ENCODE measurements around the gene CIT. TPM values are rescaled to one million over a fixed set of nuclear protein-coding genes. Genes with fewer than 3 reads are reported as not detected.
A peak's percentile ranks its signal among the peaks of the same experiment; 100 is the strongest.

CIT gene
- total and polyA plus RNA-seq, 10 of the 15 experiments (the other 5 are each of a cell fraction or from before 2014, with no cell fraction given): 1.0 to 38.2 (median 14.9) TPM

- TF ChIP-seq CEBPZ (IDR thresholded peaks at IDR 0.05; ENCODE audit: low read depth, low read length): no peak
- TF ChIP-seq ZNF274 (IDR thresholded peaks at IDR 0.05; ENCODE audit: insufficient read depth, insufficient read length): no peak
- no peak for TF ChIP-seq KLF5 (IDR thresholded peaks at IDR 0.05; ENCODE audit: partially characterized antibody)
- TF ChIP-seq BACH1 (IDR thresholded peaks at IDR 0.05; ENCODE audit: borderline replicate concordance): no peak
- no peak for TF ChIP-seq TCF3 (IDR thresholded peaks at IDR 0.05; ENCODE audit: borderline replicate concordance, insufficient read depth, low read depth, low read length)
- peak in 1 of 2 experiments; percentile 76; a peak in 1 of 4 replicates for TF ChIP-seq CEBPB (IDR thresholded peaks at IDR 0.05; ENCODE audit: borderline replicate concordance in 1 of 2, low read depth in 2 of 2, low read length in 2 of 2)
- no peak for TF ChIP-seq WRNIP1 (IDR thresholded peaks at IDR 0.05; ENCODE audit: borderline replicate concordance, low read depth, low read length)
- peak; percentile 78 for TF ChIP-seq RELA (IDR thresholded peaks at IDR 0.05; ENCODE audit: borderline replicate concordance, partially characterized antibody)
Observed at GRCh38 chr12:119666900-119667576, 210.1 kb downstream of the CIT start (continued).
